Transverse colon (tissue), 4 donors: ENCODE measurements around the gene SECTM1.

Experiments
- CTCF ChIP-seq, 5 experiments: fragments of 200-600 bp in 3 of 5; fragments of 450-650 bp in 2 of 5; sonication (generic) in 3 of 5; IDR thresholded peaks; 1 replicate in 2 of 5; 2 replicates in 3 of 5; pipeline ENCODE4 v1.5.1; 2016 to 2017; ENCODE audit warnings: antibody characterized with exemption in 5 of 5, inconsistent platforms in 3 of 5, mild to moderate bottlenecking in 2 of 5, moderate library complexity in 1 of 5
- POLR2AphosphoS5 ChIP-seq, 3 donors: sonication (generic); formaldehyde crosslinking; IDR thresholded peaks; one replicate each; pipeline ENCODE4 v1.6.1; 2016; ENCODE audit warnings: antibody characterized with exemption in 3 of 3

DNA sequence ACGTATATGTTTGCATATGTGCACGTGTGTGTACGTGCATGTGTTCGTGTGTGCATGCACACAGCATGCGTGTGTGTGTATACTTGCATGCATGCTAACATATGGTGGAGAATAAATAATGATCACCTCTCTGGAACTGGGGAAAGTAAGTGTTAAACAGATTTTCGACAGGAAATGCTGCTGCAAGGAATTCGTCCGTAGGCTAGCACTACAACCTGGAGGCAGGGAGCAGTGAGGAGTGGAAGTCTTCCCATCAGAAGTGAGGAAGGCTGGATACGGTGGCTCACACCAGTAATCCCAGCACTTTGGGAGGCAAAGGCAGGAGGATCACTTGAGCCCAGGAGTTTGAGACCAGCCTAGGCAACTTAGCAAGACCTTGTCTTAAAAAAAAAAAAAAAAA lies 55.3 kb downstream of the SECTM1 start:
- TF ChIP-seq CTCF (IDR thresholded peaks at IDR 0.05) (no peak), POLR2AphosphoS5 (IDR thresholded peaks at IDR 0.05) (no peak)
